Loucy (cell line): ENCODE data around the gene PCDHGA6.

Experiments used
- H2AFZ ChIP-seq: fragments of 200-600 bp; sonication (generic); 2 replicates; pipeline ENCODE4 v1.6.0; 2016; ENCODE audit warnings: antibody characterized with exemption, mild to moderate bottlenecking, low read length, moderate library complexity
- H3F3A ChIP-seq: fragments of 200-600 bp; 2 replicates; pipeline ENCODE4 v1.6.0; 2016; ENCODE audit warnings: antibody characterized with exemption, low read depth, mild to moderate bottlenecking
- H3K27me3 ChIP-seq: fragments of 200-600 bp; sonication (generic); 2 replicates; pipeline ENCODE4 v1.6.1; 2014; ENCODE audit warnings: low read length, mild to moderate bottlenecking; ENCODE audit not compliant: insufficient read depth, poor library complexity, severe bottlenecking
- H3K36me3 ChIP-seq: fragments of 200-600 bp; sonication (generic); 2 replicates; pipeline ENCODE4 v1.6.1; 2016; ENCODE audit warnings: low read length; ENCODE audit not compliant: insufficient read depth
- H3K4me1 ChIP-seq: fragments of 200-600 bp; sonication (generic); 2 replicates; pipeline ENCODE4 v1.5.1; 2014; ENCODE audit warnings: low read length, mild to moderate bottlenecking; ENCODE audit not compliant: insufficient read depth, poor library complexity, severe bottlenecking
- H3K4me2 ChIP-seq: fragments of 200-600 bp; sonication (generic); 2 replicates; pipeline ENCODE4 v1.6.0; 2014; ENCODE audit warnings: antibody characterized with exemption, low read length, low read depth, mild to moderate bottlenecking; ENCODE audit not compliant: poor library complexity, severe bottlenecking
- H3K4me3 ChIP-seq: fragments of 200-600 bp; sonication (generic); 2 replicates; pipeline ENCODE4 v1.5.1; 2014; ENCODE audit warnings: low read length, mild to moderate bottlenecking, mixed read lengths; ENCODE audit not compliant: poor library complexity, severe bottlenecking
- H3K79me2 ChIP-seq: fragments of 200-600 bp; sonication (generic); 2 replicates; pipeline ENCODE4 v1.6.1; 2014; ENCODE audit warnings: low read length; ENCODE audit not compliant: insufficient read depth
- H3K9ac ChIP-seq: fragments of 200-600 bp; sonication (generic); 2 replicates; pipeline ENCODE4 v1.6.0; 2014; ENCODE audit warnings: mild to moderate bottlenecking, low read depth, low read length, moderate library complexity; ENCODE audit not compliant: poor library complexity, severe bottlenecking
- H3K9me2 ChIP-seq: fragments of 200-600 bp; sonication (generic); replicated peaks from 2 replicates; pipeline ENCODE4 v1.6.1; 2016; ENCODE audit warnings: low read depth, low read length, mixed read lengths
- H3K9me3 ChIP-seq: fragments of 200-600 bp; sonication (generic); 2 replicates; pipeline ENCODE4 v1.6.1; 2014; ENCODE audit warnings: mild to moderate bottlenecking, antibody characterized with exemption, low read length, low read depth; ENCODE audit not compliant: insufficient read depth
- H4K20me1 ChIP-seq: fragments of 200-600 bp; sonication (generic); 2 replicates; pipeline ENCODE4 v1.6.0; 2014; ENCODE audit warnings: antibody characterized with exemption, low read length, mild to moderate bottlenecking; ENCODE audit not compliant: insufficient read depth, poor library complexity, severe bottlenecking
- CTCF ChIP-seq: fragments of 200-600 bp; sonication (generic); conservative IDR thresholded peaks from 2 replicates; pipeline ENCODE4 v1.5.1; 2014; ENCODE audit warnings: mild to moderate bottlenecking, antibody characterized with exemption, low read length
- EZH2phosphoT487 ChIP-seq: fragments of 200-600 bp; IDR thresholded peaks from 2 replicates; pipeline ENCODE4 v1.6.1; 2018; ENCODE audit warnings: antibody characterized with exemption, mild to moderate bottlenecking, moderate library complexity, borderline replicate concordance

PCDHGA6 gene

DNA sequence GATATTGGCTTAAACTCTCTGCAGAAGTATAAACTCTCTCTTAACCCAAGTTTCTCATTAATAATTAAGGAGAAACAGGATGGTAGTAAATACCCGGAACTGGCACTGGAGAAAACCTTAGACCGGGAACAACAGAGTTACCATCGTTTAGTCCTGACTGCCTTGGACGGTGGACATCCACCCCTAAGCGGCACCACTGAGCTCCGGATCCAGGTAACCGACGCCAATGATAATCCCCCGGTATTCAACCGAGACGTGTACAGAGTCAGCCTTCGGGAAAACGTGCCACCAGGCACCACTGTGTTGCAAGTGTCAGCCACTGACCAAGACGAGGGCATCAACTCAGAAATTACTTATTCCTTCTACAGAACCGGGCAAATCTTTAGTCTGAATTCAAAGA lies 24.9 kb downstream of the PCDHGA6 start:
- Histone ChIP-seq H2AFZ (no peak overlapping the region), H3K79me2 (no peaks in the 10 kb centered on the region), H3K9me3 (no peaks in the 10 kb centered on the region), H3K4me2 (no peak overlapping the region), H3K9ac (no peak overlapping the region), H4K20me1 (no peaks in the 10 kb centered on the region), H3K27me3 (no peaks in the 10 kb centered on the region), H3K9me2 (no peaks in the 10 kb centered on the region), H3F3A (no peaks in the 10 kb centered on the region), H3K36me3 (no peaks in the 10 kb centered on the region), H3K4me1 (no peaks in the 10 kb centered on the region), H3K4me3 (no peak overlapping the region)
- TF ChIP-seq CTCF (no peak), EZH2phosphoT487 (no peak)

DNA sequence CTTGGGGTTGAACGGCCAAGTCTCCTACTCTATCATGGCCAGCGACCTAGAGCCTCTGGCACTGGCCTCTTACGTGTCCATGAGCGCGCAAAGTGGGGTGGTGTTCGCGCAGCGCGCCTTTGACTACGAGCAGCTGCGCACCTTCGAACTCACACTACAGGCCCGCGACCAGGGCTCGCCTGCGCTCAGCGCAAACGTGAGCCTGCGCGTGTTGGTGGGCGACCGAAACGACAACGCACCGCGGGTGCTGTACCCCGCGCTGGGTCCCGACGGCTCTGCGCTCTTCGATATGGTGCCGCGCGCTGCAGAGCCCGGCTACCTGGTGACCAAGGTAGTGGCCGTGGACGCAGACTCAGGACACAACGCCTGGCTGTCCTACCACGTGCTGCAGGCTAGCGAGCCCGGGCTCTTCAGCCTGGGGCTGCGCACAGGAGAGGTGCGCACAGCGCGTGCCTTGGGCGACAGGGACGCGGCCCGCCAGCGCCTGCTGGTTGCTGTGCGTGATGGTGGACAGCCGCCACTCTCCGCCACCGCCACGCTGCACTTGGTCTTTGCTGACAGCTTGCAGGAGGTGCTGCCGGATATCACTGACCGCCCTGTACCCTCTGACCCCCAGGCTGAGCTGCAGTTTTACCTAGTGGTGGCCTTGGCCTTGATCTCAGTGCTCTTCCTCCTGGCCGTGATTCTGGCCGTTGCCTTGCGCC lies 26.0 kb downstream of the PCDHGA6 start:
- Histone ChIP-seq H3K4me3 (no peak overlapping the region), H4K20me1 (no peaks in the 10 kb centered on the region), H3K36me3 (no peaks in the 10 kb centered on the region), H3K4me1 (no peaks in the 10 kb centered on the region), H3K9me2 (no peaks in the 10 kb centered on the region), H3K79me2 (no peaks in the 10 kb centered on the region), H3K27me3 (no peaks in the 10 kb centered on the region), H2AFZ (no peak overlapping the region), H3F3A (no peaks in the 10 kb centered on the region), H3K4me2 (no peak overlapping the region), H3K9ac (no peak overlapping the region), H3K9me3 (no peaks in the 10 kb centered on the region)
- no peak for TF ChIP-seq CTCF
- TF ChIP-seq EZH2phosphoT487, result no peak

- Histone ChIP-seq H3K36me3 (no peaks in the 10 kb centered on the region), H3K9me2 (no peaks in the 10 kb centered on the region), H2AFZ (no peak within 1 kb of the TSS), H4K20me1 (no peaks in the 10 kb centered on the region), H3K9ac (no peak within 1 kb of the TSS), H3K27me3 (no peaks in the 10 kb centered on the region), H3K4me1 (no peaks in the 10 kb centered on the region), H3K4me2 (no peak within 1 kb of the TSS), H3K9me3 (no peaks in the 10 kb centered on the region), H3K4me3 (no peak within 1 kb of the TSS), H3K79me2 (no peaks in the 10 kb centered on the region), H3F3A (no peaks in the 10 kb centered on the region)
- TF ChIP-seq EZH2phosphoT487, result no peak
- peak; percentile 36 for TF ChIP-seq CTCF
These were observed 29.0 kb downstream of the PCDHGA6 start, which contains the start of gene PCDHGA9 for GRCh38 chr5:141402553-141403243. Gene PCDHGA9 (plus strand): TSS chr5:141402778. CDS start chr5:141402953, 175 bp downstream.
